SK-N-SH treated with all-trans-retinoic acid at 6 μM for 48 hours (cell line): ENCODE results near the gene RPUSD2.

Source experiments
- OSR1 ChIP-seq: fragments of 250-450 bp; sonication (Bioruptor Pico); IDR thresholded peaks from 2 replicates; pipeline ENCODE4 v1.8.0; 2022; ENCODE audit warnings: moderate library complexity, mild to moderate bottlenecking, inconsistent platforms
- ZFP3 ChIP-seq: fragments of 250-450 bp; sonication (Bioruptor Pico); IDR thresholded peaks from 2 replicates; pipeline ENCODE4 v1.5.0; 2020; ENCODE audit warnings: mild to moderate bottlenecking, moderate library complexity
- ZFP30 ChIP-seq: fragments of 450-650 bp; formaldehyde crosslinking; IDR thresholded peaks from 2 replicates; pipeline ENCODE4 v1.5.0; 2022; ENCODE audit warnings: mild to moderate bottlenecking, moderate library complexity
- ZNF565 ChIP-seq: fragments of 450-650 bp; formaldehyde crosslinking; conservative IDR thresholded peaks from 2 replicates; pipeline ENCODE4 v1.5.0; 2020; ENCODE audit warnings: low read depth, mild to moderate bottlenecking, moderate library complexity
- ZNF8 ChIP-seq: fragments of 450-650 bp; formaldehyde crosslinking; IDR thresholded peaks from 2 replicates; pipeline ENCODE4 v1.5.0; 2020; ENCODE audit warnings: mild to moderate bottlenecking, moderate library complexity
- TF ChIP-seq, protein P1 (sequence below): fragments of 250-450 bp; sonication (Bioruptor Pico); IDR thresholded peaks from 2 replicates; pipeline ENCODE4 v1.8.0; 2020; ENCODE audit warnings: mild to moderate bottlenecking, moderate library complexity, borderline replicate concordance
- TF ChIP-seq, protein P2 (sequence below): fragments of 250-450 bp; sonication (Bioruptor Pico); IDR thresholded peaks from 2 replicates; pipeline ENCODE4 v1.5.1; 2020; ENCODE audit warnings: low read depth, mild to moderate bottlenecking, moderate library complexity

DNA sequence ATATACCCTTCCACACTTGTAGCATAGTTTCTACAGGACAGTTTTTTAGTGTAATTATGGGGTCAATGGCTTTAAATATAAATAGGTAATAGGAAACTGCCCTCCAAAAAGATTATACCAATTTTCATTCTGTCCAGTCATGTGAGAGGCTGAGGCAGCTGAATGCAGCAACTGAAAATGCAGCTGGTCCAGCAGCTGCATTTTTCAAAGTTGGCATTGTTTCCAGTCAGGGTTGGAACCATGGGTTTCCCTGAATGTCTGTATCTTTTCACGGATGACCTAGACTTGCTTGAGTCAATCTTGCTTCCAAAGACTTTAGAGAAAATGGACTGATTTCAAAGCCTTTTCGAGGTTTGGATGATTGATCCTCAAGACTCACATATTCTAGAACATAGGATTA, 15.1 kb downstream of the RPUSD2 start:
- TF ChIP-seq ZNF8 (CRISPR knock-in tag) = no peak
- TF ChIP-seq, protein P1, sequence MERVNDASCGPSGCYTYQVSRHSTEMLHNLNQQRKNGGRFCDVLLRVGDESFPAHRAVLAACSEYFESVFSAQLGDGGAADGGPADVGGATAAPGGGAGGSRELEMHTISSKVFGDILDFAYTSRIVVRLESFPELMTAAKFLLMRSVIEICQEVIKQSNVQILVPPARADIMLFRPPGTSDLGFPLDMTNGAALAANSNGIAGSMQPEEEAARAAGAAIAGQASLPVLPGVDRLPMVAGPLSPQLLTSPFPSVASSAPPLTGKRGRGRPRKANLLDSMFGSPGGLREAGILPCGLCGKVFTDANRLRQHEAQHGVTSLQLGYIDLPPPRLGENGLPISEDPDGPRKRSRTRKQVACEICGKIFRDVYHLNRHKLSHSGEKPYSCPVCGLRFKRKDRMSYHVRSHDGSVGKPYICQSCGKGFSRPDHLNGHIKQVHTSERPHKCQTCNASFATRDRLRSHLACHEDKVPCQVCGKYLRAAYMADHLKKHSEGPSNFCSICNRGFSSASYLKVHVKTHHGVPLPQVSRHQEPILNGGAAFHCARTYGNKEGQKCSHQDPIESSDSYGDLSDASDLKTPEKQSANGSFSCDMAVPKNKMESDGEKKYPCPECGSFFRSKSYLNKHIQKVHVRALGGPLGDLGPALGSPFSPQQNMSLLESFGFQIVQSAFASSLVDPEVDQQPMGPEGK (CRISPR knock-in tag) = no peak
- TF ChIP-seq ZFP3 = no peak
- TF ChIP-seq, protein P2, sequence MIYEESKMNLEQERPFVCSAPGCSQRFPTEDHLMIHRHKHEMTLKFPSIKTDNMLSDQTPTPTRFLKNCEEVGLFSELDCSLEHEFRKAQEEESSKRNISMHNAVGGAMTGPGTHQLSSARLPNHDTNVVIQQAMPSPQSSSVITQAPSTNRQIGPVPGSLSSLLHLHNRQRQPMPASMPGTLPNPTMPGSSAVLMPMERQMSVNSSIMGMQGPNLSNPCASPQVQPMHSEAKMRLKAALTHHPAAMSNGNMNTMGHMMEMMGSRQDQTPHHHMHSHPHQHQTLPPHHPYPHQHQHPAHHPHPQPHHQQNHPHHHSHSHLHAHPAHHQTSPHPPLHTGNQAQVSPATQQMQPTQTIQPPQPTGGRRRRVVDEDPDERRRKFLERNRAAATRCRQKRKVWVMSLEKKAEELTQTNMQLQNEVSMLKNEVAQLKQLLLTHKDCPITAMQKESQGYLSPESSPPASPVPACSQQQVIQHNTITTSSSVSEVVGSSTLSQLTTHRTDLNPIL (CRISPR knock-in tag) = no peak
- no peak for TF ChIP-seq ZNF565 (CRISPR knock-in tag)
- no peak for TF ChIP-seq ZFP30 (CRISPR knock-in tag)
- no peak for TF ChIP-seq OSR1 (CRISPR knock-in tag)
